Measurements from ENCODE around the gene CSH2. TPM values are rescaled to one million over a fixed set of nuclear protein-coding genes. Genes with fewer than 3 reads are reported as not detected.
"Not testable (repeated sequence)": the region's sequence is repeated elsewhere in the genome, so short reads cannot be mapped to it uniquely, and the experiment has no call there.

The CSH2 gene
- total and polyA plus RNA-seq, 9 of the 15 experiments (the other 6 are each of a cell fraction or from before 2014, with no cell fraction given), result not detected

DNA sequence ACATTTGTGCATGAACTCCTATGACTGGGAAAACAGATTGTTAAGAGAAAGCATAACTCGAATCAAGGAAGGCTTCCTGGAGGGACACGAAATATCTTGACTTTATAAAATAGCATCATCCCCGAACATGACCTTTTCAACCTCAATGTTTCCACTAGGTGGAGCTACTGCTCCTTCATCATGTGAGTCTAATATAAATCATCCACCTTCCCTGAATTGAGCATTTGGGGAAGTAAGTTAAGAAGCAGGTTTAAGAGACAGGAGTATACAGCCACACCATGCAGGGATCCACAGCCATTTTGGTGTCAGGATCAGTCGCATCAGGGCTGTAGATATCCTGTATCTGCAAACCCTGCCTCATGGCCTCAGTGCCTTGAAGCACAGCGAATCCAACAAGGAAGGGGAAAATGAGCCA lies 30.3 kb upstream of the CSH2 start:
- in situ Hi-C loops (cut with MboI); H3K36me3 ChIP-seq (ENCODE audit: control insufficient read depth, insufficient read depth, low read length): not testable (repeated sequence)

DNA sequence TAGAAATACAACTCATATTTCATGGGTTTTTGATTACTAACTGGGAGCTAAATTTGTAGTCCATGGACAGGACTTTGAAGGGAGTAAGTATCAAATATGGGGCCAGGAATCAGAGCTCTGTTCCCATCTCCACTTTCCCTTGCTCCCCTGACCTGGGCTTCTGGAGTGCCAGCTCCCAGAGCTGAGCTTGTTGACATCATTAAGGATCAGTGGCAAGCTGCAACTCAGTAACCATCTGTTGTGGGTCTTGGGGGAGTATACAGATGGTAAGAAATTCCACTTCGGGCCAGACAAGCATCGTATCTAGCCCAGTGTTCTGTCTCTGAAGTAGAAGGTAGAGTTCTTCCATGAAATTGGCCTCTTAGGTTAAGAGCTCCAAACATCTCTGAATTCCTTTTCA lies 28.5 kb upstream of the CSH2 start:
- H3K9me3 ChIP-seq (replicated peaks; ENCODE audit: control insufficient read depth, insufficient read depth, low read depth, low read length); BruUV-seq (replicated peaks); H3K4me3 ChIP-seq; FAIRE-seq; ATAC-seq; H3K4me2 ChIP-seq (ENCODE audit: insufficient read depth, low read length); H3K9ac ChIP-seq (ENCODE audit: insufficient read depth in 1 of 2, low read depth in 2 of 2, low read length in 2 of 2); H2AFZ ChIP-seq (ENCODE audit: low read depth, low read length); H3K9me1 ChIP-seq (ENCODE audit: control insufficient read depth, insufficient read depth, low read length); H3K79me2 ChIP-seq (ENCODE audit: control insufficient read depth, insufficient read depth, low read length); DNase-seq (ENCODE audit: extremely low read depth in 1 of 4, low spot score in 3 of 4); in situ Hi-C loops (cut with MboI); H4K20me1 ChIP-seq (replicated peaks; ENCODE audit: control insufficient read depth, insufficient read depth, low read length); H3K27ac ChIP-seq (ENCODE audit: extremely low read depth, low read depth, low read length); H3K4me1 ChIP-seq (replicated peaks in 1 of 2; ENCODE audit: control insufficient read depth in 2 of 2, insufficient read depth in 2 of 2, low read length in 2 of 2); H3K36me3 ChIP-seq (ENCODE audit: control insufficient read depth, insufficient read depth, low read length): not testable (repeated sequence)
- H3K27me3 ChIP-seq (ENCODE audit: control insufficient read depth in 2 of 2, insufficient read depth in 2 of 2, low read length in 2 of 2), result peaks cover 0 to 22% of the 10 kb centered on the region in 2 experiments; a peak in 4 of 5 replicates
- intact Hi-C loops (cut with micrococcal nuclease), result loop anchor here (10.0 kb wide), 1 partner anchor 513 kb away; no protein-coding TSS in a partner anchor
- POLR2A ChIA-PET, result interaction anchor here (1.1 kb wide), 1 partner anchor 9 kb away, joined by 3 read pairs; no protein-coding TSS in a partner anchor
- WGBS (ENCODE audit: insufficient coverage, low coverage, missing lambda C conversion rate), result 0% methylated on average over 2 of the region's 2 CpGs
- CTCF ChIA-PET (ENCODE audit: low intra/inter-chr PET ratio), result interaction anchor here (0.6 kb wide), 1 partner anchor 380 kb away, joined by 3 read pairs; no protein-coding TSS in a partner anchor

More for the DNA sequence above, 30.3 kb upstream of the CSH2 start:
- H3K4me3 ChIP-seq; H3K4me2 ChIP-seq (ENCODE audit: insufficient read depth, low read length); POLR2A ChIA-PET; FAIRE-seq; DNase-seq (ENCODE audit: extremely low read depth in 1 of 4, low spot score in 3 of 4); H3K9me3 ChIP-seq (replicated peaks; ENCODE audit: control insufficient read depth, insufficient read depth, low read depth, low read length); H3K79me2 ChIP-seq (ENCODE audit: control insufficient read depth, insufficient read depth, low read length); H2AFZ ChIP-seq (ENCODE audit: low read depth, low read length); H3K27ac ChIP-seq (ENCODE audit: extremely low read depth, low read depth, low read length); H3K4me1 ChIP-seq (replicated peaks in 1 of 2; ENCODE audit: control insufficient read depth in 2 of 2, insufficient read depth in 2 of 2, low read length in 2 of 2); H4K20me1 ChIP-seq (replicated peaks; ENCODE audit: control insufficient read depth, insufficient read depth, low read length); H3K9ac ChIP-seq (ENCODE audit: insufficient read depth in 1 of 2, low read depth in 2 of 2, low read length in 2 of 2); BruUV-seq (replicated peaks); H3K9me1 ChIP-seq (ENCODE audit: control insufficient read depth, insufficient read depth, low read length): not testable (repeated sequence)
- H3K27me3 ChIP-seq (ENCODE audit: control insufficient read depth in 2 of 2, insufficient read depth in 2 of 2, low read length in 2 of 2), result peaks cover 0 to 19% of the 10 kb centered on the region in 2 experiments; a peak in 4 of 5 replicates
- CTCF ChIA-PET (ENCODE audit: low intra/inter-chr PET ratio), result interaction anchor here (1.1 kb wide), 1 partner anchor 230 kb away, joined by 4 read pairs; no protein-coding TSS in a partner anchor
- TF ChIP-seq, protein P1, sequence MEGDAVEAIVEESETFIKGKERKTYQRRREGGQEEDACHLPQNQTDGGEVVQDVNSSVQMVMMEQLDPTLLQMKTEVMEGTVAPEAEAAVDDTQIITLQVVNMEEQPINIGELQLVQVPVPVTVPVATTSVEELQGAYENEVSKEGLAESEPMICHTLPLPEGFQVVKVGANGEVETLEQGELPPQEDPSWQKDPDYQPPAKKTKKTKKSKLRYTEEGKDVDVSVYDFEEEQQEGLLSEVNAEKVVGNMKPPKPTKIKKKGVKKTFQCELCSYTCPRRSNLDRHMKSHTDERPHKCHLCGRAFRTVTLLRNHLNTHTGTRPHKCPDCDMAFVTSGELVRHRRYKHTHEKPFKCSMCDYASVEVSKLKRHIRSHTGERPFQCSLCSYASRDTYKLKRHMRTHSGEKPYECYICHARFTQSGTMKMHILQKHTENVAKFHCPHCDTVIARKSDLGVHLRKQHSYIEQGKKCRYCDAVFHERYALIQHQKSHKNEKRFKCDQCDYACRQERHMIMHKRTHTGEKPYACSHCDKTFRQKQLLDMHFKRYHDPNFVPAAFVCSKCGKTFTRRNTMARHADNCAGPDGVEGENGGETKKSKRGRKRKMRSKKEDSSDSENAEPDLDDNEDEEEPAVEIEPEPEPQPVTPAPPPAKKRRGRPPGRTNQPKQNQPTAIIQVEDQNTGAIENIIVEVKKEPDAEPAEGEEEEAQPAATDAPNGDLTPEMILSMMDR (IDR thresholded peaks at IDR 0.05 in 2 of 3, conservative IDR thresholded peaks at IDR 0.05 in 1 of 3; ENCODE audit: insufficient read depth in 2 of 3, low read depth in 1 of 3, low read length in 3 of 3), result peak in 2 of 3 experiments; percentile 34 to 46; a peak in 3 of 6 replicates
- TF ChIP-seq RAD21 (CRISPR knock-in tag; conservative IDR thresholded peaks at IDR 0.05 in 1 of 2, IDR thresholded peaks at IDR 0.05 in 1 of 2) (peak in 1 of 2 experiments; percentile 46; a peak in 2 of 4 replicates), MEIS2 (IDR thresholded peaks at IDR 0.05; ENCODE audit: partially characterized antibody) (peak; percentile 76)
- TF ChIP-seq, protein P2, sequence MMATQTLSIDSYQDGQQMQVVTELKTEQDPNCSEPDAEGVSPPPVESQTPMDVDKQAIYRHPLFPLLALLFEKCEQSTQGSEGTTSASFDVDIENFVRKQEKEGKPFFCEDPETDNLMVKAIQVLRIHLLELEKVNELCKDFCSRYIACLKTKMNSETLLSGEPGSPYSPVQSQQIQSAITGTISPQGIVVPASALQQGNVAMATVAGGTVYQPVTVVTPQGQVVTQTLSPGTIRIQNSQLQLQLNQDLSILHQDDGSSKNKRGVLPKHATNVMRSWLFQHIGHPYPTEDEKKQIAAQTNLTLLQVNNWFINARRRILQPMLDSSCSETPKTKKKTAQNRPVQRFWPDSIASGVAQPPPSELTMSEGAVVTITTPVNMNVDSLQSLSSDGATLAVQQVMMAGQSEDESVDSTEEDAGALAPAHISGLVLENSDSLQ (IDR thresholded peaks at IDR 0.05), result peak; percentile 50
- TF ChIP-seq, protein P3, sequence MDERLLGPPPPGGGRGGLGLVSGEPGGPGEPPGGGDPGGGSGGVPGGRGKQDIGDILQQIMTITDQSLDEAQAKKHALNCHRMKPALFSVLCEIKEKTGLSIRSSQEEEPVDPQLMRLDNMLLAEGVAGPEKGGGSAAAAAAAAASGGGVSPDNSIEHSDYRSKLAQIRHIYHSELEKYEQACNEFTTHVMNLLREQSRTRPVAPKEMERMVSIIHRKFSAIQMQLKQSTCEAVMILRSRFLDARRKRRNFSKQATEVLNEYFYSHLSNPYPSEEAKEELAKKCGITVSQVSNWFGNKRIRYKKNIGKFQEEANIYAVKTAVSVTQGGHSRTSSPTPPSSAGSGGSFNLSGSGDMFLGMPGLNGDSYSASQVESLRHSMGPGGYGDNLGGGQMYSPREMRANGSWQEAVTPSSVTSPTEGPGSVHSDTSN (CRISPR knock-in tag; IDR thresholded peaks at IDR 0.05; ENCODE audit: low read depth), result not testable (repeated sequence)
- TF ChIP-seq, protein P3 (tag; conservative IDR thresholded peaks at IDR 0.05; ENCODE audit: low read depth), result peak; percentile 79
- WGBS (ENCODE audit: insufficient coverage, low coverage, missing lambda C conversion rate), result 18% methylated on average over 5 of the region's 5 CpGs
- intact Hi-C loops (cut with micrococcal nuclease), result loop anchor here (10.0 kb wide), 1 partner anchor 511 kb away; no protein-coding TSS in a partner anchor
- ATAC-seq, result peak; percentile 75

All from K562 (cell line).